ENCODE results near the gene TRPM4. TPM values are rescaled to one million over a fixed set of nuclear protein-coding genes. Genes with fewer than 3 reads are reported as not detected.
A peak's percentile ranks its signal among the peaks of the same experiment; 100 is the strongest.

Gene TRPM4
- total and polyA plus RNA-seq, 2 of the 13 experiments (the other 11 are each of a cell fraction or from before 2014, with no cell fraction given) = 1.9 to 4.3 TPM

GRCh38 chr19:49150106-49150943, 7.3 kb upstream of the TRPM4 start (continued):
- TF ChIP-seq ZNF33B (CRISPR knock-in tag; IDR thresholded peaks at IDR 0.05) = 0 out of 2 replicates have a peak, but pooled peaks have one; percentile 36
- 0 out of 2 replicates have a peak, but pooled peaks have one; percentile 46 for TF ChIP-seq ZNF180 (CRISPR knock-in tag; IDR thresholded peaks at IDR 0.05; ENCODE audit: borderline replicate concordance, low read depth)
- peak; percentile 44; the same call in 1 of the 2 replicates for TF ChIP-seq ZNF768 (CRISPR knock-in tag; IDR thresholded peaks at IDR 0.05)
- 0 out of 2 replicates have a peak, but pooled peaks have one; percentile 13 for TF ChIP-seq ZNF44 (CRISPR knock-in tag; IDR thresholded peaks at IDR 0.05)
- TF ChIP-seq KDM2A (CRISPR knock-in tag; IDR thresholded peaks at IDR 0.05; ENCODE audit: borderline replicate concordance, low read depth) = peak; percentile 80
- no peak for TF ChIP-seq PAF1 (CRISPR knock-in tag; IDR thresholded peaks at IDR 0.05)
- TF ChIP-seq ZSCAN29 (CRISPR knock-in tag; conservative IDR thresholded peaks at IDR 0.05) = peak; percentile 84; the same call in 1 of the 2 replicates
- TF ChIP-seq XRCC5 (optimal IDR thresholded peaks at IDR 0.05; ENCODE audit: low read length) = peak; percentile 30
- TF ChIP-seq MAX (IDR thresholded peaks at IDR 0.05) = peak; percentile 74
- TF ChIP-seq ZBTB25 (CRISPR knock-in tag; IDR thresholded peaks at IDR 0.05) = peak; percentile 76; the same call in 1 of the 2 replicates
- peak; percentile 92 for TF ChIP-seq NRL (CRISPR knock-in tag; IDR thresholded peaks at IDR 0.05; ENCODE audit: borderline replicate concordance)
- TF ChIP-seq ZNF747 (CRISPR knock-in tag; IDR thresholded peaks at IDR 0.05; ENCODE audit: borderline replicate concordance) = peak; percentile 75
- peak; percentile 67; the same call in 1 of the 2 replicates for TF ChIP-seq ZNF296 (CRISPR knock-in tag; conservative IDR thresholded peaks at IDR 0.05)
- TF ChIP-seq ERF (CRISPR knock-in tag; IDR thresholded peaks at IDR 0.05) = peak; percentile 20; the same call in 1 of the 2 replicates
- no peak for TF ChIP-seq ZNF460 (CRISPR knock-in tag; IDR thresholded peaks at IDR 0.05; ENCODE audit: borderline replicate concordance)
- TF ChIP-seq ESRRA (CRISPR knock-in tag; IDR thresholded peaks at IDR 0.05; ENCODE audit: low read depth) = peak; percentile 57; the same call in 1 of the 2 replicates
- 0 out of 2 replicates have a peak, but pooled peaks have one; percentile 17 for TF ChIP-seq SMAD3 (CRISPR knock-in tag; IDR thresholded peaks at IDR 0.05)
- 0 out of 2 replicates have a peak, but pooled peaks have one; percentile 74 for TF ChIP-seq ELF4 (CRISPR knock-in tag; IDR thresholded peaks at IDR 0.05; ENCODE audit: borderline replicate concordance)
- TF ChIP-seq TFDP2 (CRISPR knock-in tag; IDR thresholded peaks at IDR 0.05) = peak; percentile 77
- TF ChIP-seq SIN3B (IDR thresholded peaks at IDR 0.05; ENCODE audit: low read length) = no peak
- TF ChIP-seq GATAD2A (CRISPR knock-in tag; IDR thresholded peaks at IDR 0.05) = peak; percentile 10; the same call in 1 of the 2 replicates

All from HepG2 (cell line).